Renal pelvis (tissue), 4 donors: ENCODE results near the gene COPS4. TPM values are rescaled to one million over a fixed set of nuclear protein-coding genes. Genes with fewer than 3 reads are reported as not detected.

ENCODE experiments used
- DNase-seq: peaks from one replicate; pipeline ENCODE4 v3.0.0-alpha.2; 2013
- polyA plus RNA-seq, 3 donors: library from polyadenylated mRNA; unstranded; fragments of 120-200 nt; gene quantifications; one replicate each; pipeline ENCODE4 v1.2.1, GENCODE V29; 2013; ENCODE audit not compliant: insufficient read length in 3 of 3

The COPS4 gene
- polyA plus RNA-seq, 3 donors: 71.6 to 80.7 (median 75.2) TPM

DNA sequence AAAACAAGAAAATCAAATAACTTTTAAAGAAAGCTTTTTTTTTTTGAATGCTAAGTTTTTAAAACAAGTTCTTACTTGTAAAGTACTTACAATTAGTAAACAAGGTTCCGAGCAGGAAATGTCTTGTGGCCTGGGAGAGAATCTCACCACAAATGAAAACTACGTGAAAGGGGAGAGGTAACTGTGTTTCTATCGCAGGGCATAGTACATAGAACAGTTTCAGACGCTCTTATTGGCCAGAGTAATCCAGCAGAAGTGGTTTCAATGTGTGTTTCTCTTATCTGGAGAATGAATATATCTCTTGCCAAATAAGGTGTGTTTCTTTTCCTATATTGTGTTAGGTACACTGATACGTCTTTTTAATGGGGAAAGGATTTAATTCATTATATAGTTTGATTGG is 79.6 kb downstream of the COPS4 start, which contains the start of gene PLAC8:
Gene PLAC8 (minus strand): TSS at position 154 of the 400 bp plus-strand sequence. CDS start 6,808 bp downstream, outside the sequence.
- no peak for DNase-seq

DNA sequence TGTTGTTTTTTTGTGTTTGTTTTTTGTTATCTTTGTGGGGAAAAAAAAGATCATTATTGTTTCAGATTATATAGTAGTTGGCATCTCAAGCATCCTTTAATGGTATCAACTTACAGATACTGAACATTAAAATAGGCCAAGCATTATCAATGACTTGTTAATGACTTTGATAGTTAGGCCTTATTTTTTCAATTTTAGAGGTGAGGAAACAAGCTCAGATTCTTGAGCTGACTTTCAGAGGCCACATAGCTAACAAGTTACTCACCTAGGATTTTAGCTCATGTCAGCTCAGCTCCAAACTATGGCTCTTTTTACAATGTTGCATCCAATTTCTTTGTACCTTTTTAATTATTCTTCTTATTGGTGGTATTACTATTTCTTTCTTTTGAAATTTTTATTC is 80.0 kb downstream of the COPS4 start:
- DNase-seq: no peak

DNA sequence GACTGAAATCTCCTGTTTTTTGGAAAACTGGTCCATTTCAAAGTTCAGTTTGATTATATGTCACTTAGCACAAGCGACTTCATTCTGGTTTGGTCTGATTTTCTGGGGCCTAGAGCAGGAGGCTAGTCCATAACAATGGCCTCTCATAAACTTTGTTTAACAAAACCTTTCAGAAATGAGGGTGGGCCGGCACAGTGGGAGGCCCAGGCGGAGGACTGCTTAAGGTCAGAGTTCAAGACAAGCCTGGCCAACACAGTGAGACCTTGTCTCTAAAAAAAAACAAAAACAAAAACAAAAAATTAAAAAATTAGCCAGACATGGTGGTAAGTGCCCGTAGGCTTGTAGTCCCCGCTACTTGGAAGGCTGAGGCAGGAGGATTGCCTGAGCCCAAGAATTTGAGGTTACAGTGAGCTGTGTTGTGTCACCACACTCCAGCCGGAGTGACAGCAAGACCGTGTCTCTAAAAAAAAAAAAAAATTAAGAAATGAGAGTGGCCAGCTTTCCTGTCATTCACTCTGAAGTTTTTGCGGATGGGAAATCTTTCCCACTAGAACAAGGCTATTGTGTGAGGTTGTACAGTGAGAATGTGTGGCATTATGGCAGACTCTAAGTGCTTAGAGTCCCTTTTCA is 80.8 kb downstream of the COPS4 start:
- DNase-seq: no peak

GRCh38 chr4:83118869-83119268 is 83.9 kb downstream of the COPS4 start:
- DNase-seq: no peak

DNA sequence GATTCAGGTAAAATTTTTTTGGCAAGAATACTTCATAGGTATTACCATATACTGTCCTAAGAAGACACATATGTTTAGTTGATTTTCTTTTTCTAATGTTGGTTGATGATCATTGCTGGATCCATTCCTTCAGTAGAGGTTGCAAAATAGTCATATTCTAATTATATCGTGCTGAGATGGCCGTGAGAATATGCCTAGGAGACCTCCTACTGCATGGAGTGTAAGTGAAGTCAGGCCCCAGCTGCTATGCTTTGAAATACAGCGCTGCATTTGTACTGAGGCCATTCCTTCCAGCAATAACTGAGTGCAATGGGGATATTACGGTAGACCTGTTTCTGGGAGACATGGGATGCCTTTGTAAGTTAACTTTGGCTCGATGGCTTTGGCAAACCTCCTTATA is 86.3 kb downstream of the COPS4 start:
- DNase-seq: no peak

GRCh38 chr4:83124111-83124780 is 89.3 kb downstream of the COPS4 start:
- no peak for DNase-seq

Other genes with a start within 250 kb of the COPS4 start
- gene SCD5, start 236.4 kb upstream of the COPS4 start, polyA plus RNA-seq: 10 to 100 TPM; 34.0 to 46.8 (median 38.7) TPM
- 100 to 1,000 TPM; 212 to 259 (median 243) TPM for gene SEC31A, start 144.0 kb upstream of the COPS4 start, polyA plus RNA-seq
- 10 to 100 TPM in 2 of 3 donors, 1 to 10 TPM in 1; 9.5 to 11.8 (median 10.8) TPM for gene THAP9, start 134.4 kb upstream of the COPS4 start, polyA plus RNA-seq
- 10 to 100 TPM; 13.2 to 15.9 (median 14.6) TPM for gene LIN54, start 24.4 kb upstream of the COPS4 start, polyA plus RNA-seq
- gene PLAC8, start 79.5 kb downstream of the COPS4 start, polyA plus RNA-seq: 1 to 10 TPM; 2.6 to 3.0 (median 2.9) TPM
- 10 to 100 TPM; 14.8 to 15.2 (median 15.2) TPM for gene COQ2, start 249.6 kb downstream of the COPS4 start, polyA plus RNA-seq